ENCODE data around the gene GADL1. TPM values are rescaled to one million over a fixed set of nuclear protein-coding genes. Genes with fewer than 3 reads are reported as not detected.

Gene GADL1
- polyA plus RNA-seq, 1 donor (not counting 4 experiments of a cell fraction or from before 2014, with no cell fraction given) = not detected

- peak overlapping the region; percentile 21 for H2AFZ ChIP-seq (ENCODE audit: control insufficient read depth, low read length)
- no peaks in the 10 kb centered on the region for H4K20me1 ChIP-seq (ENCODE audit: control insufficient read depth, extremely low read depth, insufficient read depth, low read length)
- no peak overlapping the region for H3K9ac ChIP-seq (ENCODE audit: control insufficient read depth, extremely low read depth, insufficient read depth, low read length)
- H3K9me3 ChIP-seq (ENCODE audit: control insufficient read depth, low read depth, low read length) = no peaks in the 10 kb centered on the region
- dilution Hi-C loops (cut with MboI; ENCODE audit: extremely low pct_ligation_motif_present, low sequenced_read_pairs) = no loop called here
- H3K79me2 ChIP-seq (ENCODE audit: control insufficient read depth, insufficient read depth, low read length) = no peaks in the 10 kb centered on the region
- no peak for FAIRE-seq
- no peak for DNase-seq (ENCODE audit: low read depth, low spot score)
- no peak for TF ChIP-seq EZH2 (IDR thresholded peaks at IDR 0.05; ENCODE audit: low read length)
- TF ChIP-seq CTCF (optimal IDR thresholded peaks at IDR 0.05 in 1 of 3, IDR thresholded peaks at IDR 0.05 in 1 of 3, conservative IDR thresholded peaks at IDR 0.05 in 1 of 3; ENCODE audit: extremely low read depth in 1 of 3, insufficient read depth in 2 of 3, low read length in 3 of 3) = no peak
- no peak overlapping the region for H3K4me3 ChIP-seq (ENCODE audit: control insufficient read depth in 2 of 3, extremely low read depth in 1 of 3, insufficient read depth in 2 of 3, low read depth in 1 of 3, low read length in 3 of 3)
- H3K36me3 ChIP-seq (ENCODE audit: control insufficient read depth in 2 of 2, extremely low read depth in 1 of 2, insufficient read depth in 2 of 2, low read length in 2 of 2) = no peaks in the 10 kb centered on the region
- H3K4me2 ChIP-seq (ENCODE audit: control insufficient read depth, extremely low read depth, insufficient read depth, low read depth, low read length) = no peak overlapping the region
- no peaks in the 10 kb centered on the region for H3K9me1 ChIP-seq (ENCODE audit: control insufficient read depth, extremely low read depth, insufficient read depth, low read length)
- H3K4me1 ChIP-seq (ENCODE audit: control insufficient read depth, extremely low read depth, insufficient read depth, low read length) = peaks cover 4% of the 10 kb centered on the region
- no peaks in the 10 kb centered on the region for H3K27me3 ChIP-seq (ENCODE audit: control insufficient read depth, extremely low read depth, insufficient read depth, low read length)
- no peak overlapping the region for H3K27ac ChIP-seq (ENCODE audit: control insufficient read depth, insufficient read depth, low read length)
Measured at GRCh38 chr3:30826531-30826942, 67.9 kb downstream of the GADL1 start.

GRCh38 chr3:30819067-30819798, 75.2 kb downstream of the GADL1 start:
- DNase-seq (ENCODE audit: low read depth, low spot score) (no peak), FAIRE-seq (no peak)
- H4K20me1 ChIP-seq (ENCODE audit: control insufficient read depth, extremely low read depth, insufficient read depth, low read length) = no peaks in the 10 kb centered on the region
- H3K27ac ChIP-seq (ENCODE audit: control insufficient read depth, insufficient read depth, low read length) = no peak overlapping the region
- no peak overlapping the region for H3K9ac ChIP-seq (ENCODE audit: control insufficient read depth, extremely low read depth, insufficient read depth, low read length)
- H3K4me3 ChIP-seq (ENCODE audit: control insufficient read depth in 2 of 3, extremely low read depth in 1 of 3, insufficient read depth in 2 of 3, low read depth in 1 of 3, low read length in 3 of 3) = no peak overlapping the region
- H3K27me3 ChIP-seq (ENCODE audit: control insufficient read depth, extremely low read depth, insufficient read depth, low read length) = no peaks in the 10 kb centered on the region
- H3K4me1 ChIP-seq (ENCODE audit: control insufficient read depth, extremely low read depth, insufficient read depth, low read length) = no peaks in the 10 kb centered on the region
- TF ChIP-seq CTCF (optimal IDR thresholded peaks at IDR 0.05 in 1 of 3, IDR thresholded peaks at IDR 0.05 in 1 of 3, conservative IDR thresholded peaks at IDR 0.05 in 1 of 3; ENCODE audit: extremely low read depth in 1 of 3, insufficient read depth in 2 of 3, low read length in 3 of 3) (no peak), EZH2 (IDR thresholded peaks at IDR 0.05; ENCODE audit: low read length) (no peak)
- H3K36me3 ChIP-seq (ENCODE audit: control insufficient read depth in 2 of 2, extremely low read depth in 1 of 2, insufficient read depth in 2 of 2, low read length in 2 of 2) = no peaks in the 10 kb centered on the region
- H2AFZ ChIP-seq (ENCODE audit: control insufficient read depth, low read length) = no peak overlapping the region
- no peaks in the 10 kb centered on the region for H3K9me3 ChIP-seq (ENCODE audit: control insufficient read depth, low read depth, low read length)
- no peaks in the 10 kb centered on the region for H3K79me2 ChIP-seq (ENCODE audit: control insufficient read depth, insufficient read depth, low read length)
- no peak overlapping the region for H3K4me2 ChIP-seq (ENCODE audit: control insufficient read depth, extremely low read depth, insufficient read depth, low read depth, low read length)
- no peaks in the 10 kb centered on the region for H3K9me1 ChIP-seq (ENCODE audit: control insufficient read depth, extremely low read depth, insufficient read depth, low read length)
- dilution Hi-C loops (cut with MboI; ENCODE audit: extremely low pct_ligation_motif_present, low sequenced_read_pairs) = no loop called here
